Hematopoietic multipotent progenitor cell (in vitro differentiated cells): ENCODE data around the gene F10. TPM values are rescaled to one million over a fixed set of nuclear protein-coding genes. Genes with fewer than 3 reads are reported as not detected.
"Not testable (repeated sequence)": the region's sequence is repeated elsewhere in the genome, so short reads cannot be mapped to it uniquely, and the experiment has no call there.

ENCODE experiments used
- DNase-seq, 3 donors: peaks; one replicate each; pipeline ENCODE4 v3.0.0-alpha.2; 2011 to 2015; ENCODE audit warnings: low read depth in 2 of 3, low spot score in 2 of 3
- total RNA-seq: library from RNA; depleted of rRNA; stranded (reverse); fragments of >200 nt; gene quantifications from one replicate; pipeline ENCODE4 v1.2.3, GENCODE V29; 2012

The F10 gene
- total RNA-seq, 1 donor: 0.27 TPM

GRCh38 chr13:113150550-113151365, 28.2 kb downstream of the F10 start:
- no peak for DNase-seq

- peak in 2 of 3 donors; percentile 65 to 79 for DNase-seq
Observed at GRCh38 chr13:113151745-113152690, 29.4 kb downstream of the F10 start.

- DNase-seq: no peak
Observed at GRCh38 chr13:113152691-113152983, 30.0 kb downstream of the F10 start.

GRCh38 chr13:113152984-113153809, 30.6 kb downstream of the F10 start:
- peak in 1 of 3 donors; percentile 13 for DNase-seq

- peak; percentile 55 to 73 (median 72) for DNase-seq
Observed at GRCh38 chr13:113153810-113154748, 31.5 kb downstream of the F10 start.

- peak in 1 of 3 donors; percentile 20 for DNase-seq
Observed at GRCh38 chr13:113155201-113155600, 32.6 kb downstream of the F10 start.

- no peak for DNase-seq
Observed at GRCh38 chr13:113155982-113156655, 33.5 kb downstream of the F10 start.

- DNase-seq: no peak
Observed at GRCh38 chr13:113157206-113157928, 34.8 kb downstream of the F10 start.

- DNase-seq: no peak
Observed at GRCh38 chr13:113157929-113158747, 35.5 kb downstream of the F10 start, which contains the start of gene PROZ. TSS of gene PROZ (plus strand) at chr13:113158648. CDS start at chr13:113158661, 13 bp downstream.

GRCh38 chr13:113158946-113159345, 36.3 kb downstream of the F10 start:
- no peak for DNase-seq

GRCh38 chr13:113159701-113160100, 37.1 kb downstream of the F10 start:
- DNase-seq: no peak

- no peak for DNase-seq
Observed at GRCh38 chr13:113160983-113161382, 38.4 kb downstream of the F10 start.

GRCh38 chr13:113161433-113161832, 38.8 kb downstream of the F10 start:
- no peak for DNase-seq

- not testable (repeated sequence) for DNase-seq
Observed at GRCh38 chr13:113161975-113162374, 39.4 kb downstream of the F10 start.

GRCh38 chr13:113162783-113163685, 40.4 kb downstream of the F10 start:
- DNase-seq: no peak

GRCh38 chr13:113164492-113164891, 41.9 kb downstream of the F10 start:
- peak in 1 of 3 donors; percentile 71 for DNase-seq
